Heart right ventricle (tissue), 16 donors: ENCODE data around the gene OR2AG1. TPM values are rescaled to one million over a fixed set of nuclear protein-coding genes. Genes with fewer than 3 reads are reported as not detected.

ENCODE experiments used
- ATAC-seq, 8 donors: fragments of 200-7000 bp; cut with Tn5 transposase; one replicate each; pipeline ENCODE4 v1.9.1; 2020; ENCODE audit warnings: mild to moderate bottlenecking in 8 of 8, moderate library complexity in 8 of 8, moderate number of reproducible peaks in 1 of 8
- DNase-seq, 2 donors: peaks; one replicate each; pipeline ENCODE4 v3.0.0-alpha.2; 2020
- H3K27ac ChIP-seq, 10 donors: fragments of 200-600 bp; sonication (generic) in 2 of 10; one replicate each; pipeline versions ENCODE4 v1.5.0 to v1.8.0; 2020 to 2022; ENCODE audit warnings: mild to moderate bottlenecking in 3 of 10
- H3K27me3 ChIP-seq, 7 donors: fragments of 200-600 bp; one replicate each; pipeline ENCODE4 v1.8.0; 2021 to 2022; ENCODE audit warnings: mild to moderate bottlenecking in 2 of 7
- H3K36me3 ChIP-seq, 9 donors: fragments of 200-600 bp; sonication (generic) in 1 of 9; one replicate each; pipeline versions ENCODE4 v1.5.0 to v1.8.0; 2020 to 2022; ENCODE audit warnings: mild to moderate bottlenecking in 2 of 9
- H3K4me1 ChIP-seq, 9 donors: fragments of 200-600 bp; sonication (generic) in 1 of 9; one replicate each; pipeline versions ENCODE4 v1.5.0 to v1.8.0; 2020 to 2022; ENCODE audit warnings: mild to moderate bottlenecking in 4 of 9
- H3K4me3 ChIP-seq, 10 donors: fragments of 200-600 bp; sonication (generic) in 2 of 10; one replicate each; pipeline versions ENCODE4 v1.5.0 to v1.8.0; 2020 to 2022; ENCODE audit warnings: mild to moderate bottlenecking in 7 of 10, moderate library complexity in 2 of 10
- H3K9me3 ChIP-seq, 11 donors: fragments of 200-600 bp in 10 of 11; sonication (generic) in 2 of 11; one replicate each; pipeline versions ENCODE4 v1.5.0 to v1.8.0; 2013 to 2022; ENCODE audit warnings: mild to moderate bottlenecking in 2 of 11, control low read depth in 1 of 11, moderate library complexity in 1 of 11
- CTCF ChIP-seq, 9 donors: fragments of 200-600 bp; sonication (generic) in 2 of 9; IDR thresholded peaks; one replicate each; pipeline versions ENCODE4 v1.5.0 to v1.8.0; 2021 to 2022; ENCODE audit warnings: antibody characterized with exemption in 9 of 9, mild to moderate bottlenecking in 5 of 9, moderate library complexity in 1 of 9
- WGBS, 2 donors: extraction: QIAGEN DNeasy Blood & Tissue Kit; methylation state at CpG; one replicate each; pipeline ENCODE4 v1.1.7; 2013; ENCODE audit warnings: inconsistent platforms in 1 of 2; 5-methylcytosine and 5-hydroxymethylcytosine counted together
- intact Hi-C, 10 donors: fragments of 100-400 bp; cut with DNase I; formaldehyde crosslinking; loops; one replicate each; pipeline versions ENCODE4 v1.11.1 to v1.14.2; 2022
- polyA plus RNA-seq, 2 donors: library from polyadenylated mRNA; stranded (reverse); fragments of 200-250 nt; gene quantifications; one replicate each; pipeline ENCODE4 v1.2.3, GENCODE V29; 2013
- total RNA-seq, 10 donors: library from RNA; stranded (reverse); fragmentation: NEBNext Ultra II Directional in 3 of 10; extraction: Animal tissue kit (Norgen Biotek cat#: 25700) in 3 of 10; gene quantifications; one replicate each; pipeline versions ENCODE4 v1.2.1 to v1.2.4, GENCODE V29; 2021 to 2023
- donor health status: Arrhythmogenic right ventricular cardiomyopathy.
- donor health status: ischemic (EF 13 %, LVEDD 7.1; RV severe dilation, severe dysfunction).
- donor health status: healthy with polysubstance abuse.
- donor health status: DM: no; HTN: yes; CAD: no.
- donor health status: DM: no; HTN: no; CAD: no.
- donor health status: ischemic (EF 25% LVEDD 6.9; RV normal size, moderate dysfunction).
- donor health status: ischemic (EF 25% LVEDD 5.7; RV mildly dilated, moderate dysfunction).
- donor health status: healthy.
- donor health status: DM: yes; HTN: yes; CAD: no.
- donor health status: Ischemic cardiomyopathy.
- donor health status: ischemic (EF 35%, LVEDD 5.7; RV mildly dilated, moderate dysfunction).
- donor health status: nonischemic (EF 11% LVEDD 7.7; RV severe dilation, severe dysfunction).
- donor health status: DM: yes; HTN: yes; CAD: no.
- donor health status: PGD.
- donor health status: ischemic (EF 29% LVEDD 5.4; RV normal size, mild dysfunction).
- donor health status: nonischemic (EF 23%, LVEDD 6.1; RV moderate dilation, normal function).

OR2AG1 gene
- total and polyA plus RNA-seq, 12 donors: not detected

- Histone ChIP-seq H3K36me3 (no peaks in the 10 kb centered on the region), H3K27ac (peak overlapping the region in 7 of 10 donors; percentile 70 to 92 (median 84)), H3K27me3 (no peaks in the 10 kb centered on the region), H3K4me3 (peak overlapping the region in 1 of 10 donors; percentile 56), H3K9me3 (no peaks in the 10 kb centered on the region), H3K4me1 (peaks cover 0 to 46% (median 10%) of the 10 kb centered on the region in 9 donors)
- no peak for TF ChIP-seq CTCF (IDR thresholded peaks at IDR 0.05)
- DNase-seq: no peak
- 67 to 76% methylated on average over 3 of the region's 3 CpGs for WGBS, 2 donors
- ATAC-seq: no peak
- intact Hi-C loops: no loop called here
Observed at GRCh38 chr11:6747097-6747668, 35.6 kb upstream of the OR2AG1 start.

GRCh38 chr11:6755303-6755952 lies 27.4 kb upstream of the OR2AG1 start:
- Histone ChIP-seq H3K4me3 (no peak overlapping the region), H3K27ac (no peak overlapping the region), H3K4me1 (no peaks in the 10 kb centered on the region), H3K36me3 (no peaks in the 10 kb centered on the region), H3K27me3 (no peaks in the 10 kb centered on the region), H3K9me3 (no peaks in the 10 kb centered on the region)
- peak; percentile 77 to 94 (median 89) for TF ChIP-seq CTCF (IDR thresholded peaks at IDR 0.05)
- peak in 1 of 2 donors; percentile 43 for DNase-seq
- peak in 6 of 8 donors; percentile 43 to 56 (median 49) for ATAC-seq
- intact Hi-C loops: loop anchor here in 8 of 10 donors (1.0 to 10.0 kb wide), 5 partner anchors 17 to 223 kb away; no protein-coding TSS in a partner anchor
- 7 to 8% methylated on average over 5 of the region's 5 CpGs for WGBS, 2 donors

GRCh38 chr11:6755953-6756347 lies 26.9 kb upstream of the OR2AG1 start:
- WGBS, 2 donors: 91 to 93% methylated on average over 1 of the region's 1 CpG
- DNase-seq: no peak
- Histone ChIP-seq H3K9me3 (no peaks in the 10 kb centered on the region), H3K4me3 (no peak overlapping the region), H3K36me3 (no peaks in the 10 kb centered on the region), H3K27me3 (no peaks in the 10 kb centered on the region), H3K4me1 (no peaks in the 10 kb centered on the region), H3K27ac (no peak overlapping the region)
- intact Hi-C loops: loop anchor here in 8 of 10 donors (1.0 to 10.0 kb wide), 7 partner anchors 17 to 225 kb away; no protein-coding TSS in a partner anchor
- no peak for TF ChIP-seq CTCF (IDR thresholded peaks at IDR 0.05)
- ATAC-seq: no peak

GRCh38 chr11:6757373-6757967 lies 25.4 kb upstream of the OR2AG1 start:
- 47 to 49% methylated on average over 2 of the region's 2 CpGs for WGBS, 2 donors
- TF ChIP-seq CTCF (IDR thresholded peaks at IDR 0.05): peak in 8 of 9 donors; percentile 29 to 83 (median 70)
- intact Hi-C loops: loop anchor here in 8 of 10 donors (2.0 to 10.0 kb wide), 6 partner anchors 19 to 227 kb away; no protein-coding TSS in a partner anchor
- DNase-seq (peak; percentile 11 to 53), ATAC-seq (peak in 7 of 8 donors; percentile 64 to 89 (median 81))
- no peaks in the 10 kb centered on the region for H3K27me3 ChIP-seq
- H3K9me3 ChIP-seq: peaks cover 0 to under 1% (median 0%) of the 10 kb centered on the region in 11 donors
- H3K27ac ChIP-seq: no peak overlapping the region
- H3K36me3 ChIP-seq: no peaks in the 10 kb centered on the region
- H3K4me1 ChIP-seq: no peaks in the 10 kb centered on the region
- no peak overlapping the region for H3K4me3 ChIP-seq
